PFSK-1 (cell line): ENCODE data around the gene IPO5.

Source experiments
- FOXP2 ChIP-seq: optimal IDR thresholded peaks from 2 replicates; pipeline ENCODE3; 2011; ENCODE audit warnings: borderline replicate concordance, control low read depth, inconsistent platforms; ENCODE audit not compliant: insufficient read depth; ENCODE audit errors: extremely low read length, extremely low read depth
- POLR2AphosphoS5 ChIP-seq: IDR thresholded peaks from 2 replicates; pipeline ENCODE4 v1.6.1; 2012; ENCODE audit warnings: low read depth, mild to moderate bottlenecking, control low read depth, low read length, moderate library complexity
- REST ChIP-seq, 2 experiments: IDR thresholded peaks; 2 replicates each; pipeline versions ENCODE4 v1.6.1 to v1.8.0; 2011 to 2012; ENCODE audit warnings: low read depth in 2 of 2, low read length in 2 of 2, control low read depth in 1 of 2, inconsistent platforms in 1 of 2, mild to moderate bottlenecking in 1 of 2, moderate library complexity in 1 of 2; ENCODE audit not compliant: insufficient read depth in 1 of 2
- SIN3A ChIP-seq: IDR thresholded peaks from 2 replicates; pipeline ENCODE4 v1.6.1; 2012; ENCODE audit warnings: mild to moderate bottlenecking, low read length, moderate library complexity, borderline replicate concordance; ENCODE audit not compliant: insufficient read depth
- TAF1 ChIP-seq: IDR thresholded peaks from 2 replicates; pipeline ENCODE4 v1.6.1; 2012; ENCODE audit warnings: low read length, control low read depth, borderline replicate concordance; ENCODE audit not compliant: insufficient read depth

IPO5 gene

GRCh38 chr13:97976610-97977521 lies 23.4 kb downstream of the IPO5 start:
- no peak for TF ChIP-seq REST (IDR thresholded peaks at IDR 0.05; ENCODE audit: insufficient read depth in 1 of 2, low read depth in 2 of 2, low read length in 2 of 2)
- no peak for TF ChIP-seq SIN3A
- TF ChIP-seq TAF1, result peak; percentile 44; the same call in 1 of the 2 replicates
- no peak for TF ChIP-seq FOXP2

- TF ChIP-seq FOXP2, result no peak
- no peak for TF ChIP-seq TAF1
- no peak for TF ChIP-seq SIN3A
- TF ChIP-seq POLR2AphosphoS5, result no peak
- no peak for TF ChIP-seq REST (IDR thresholded peaks at IDR 0.05; ENCODE audit: insufficient read depth in 1 of 2, low read depth in 2 of 2, low read length in 2 of 2)
Observed at GRCh38 chr13:97977982-97978381, 24.5 kb downstream of the IPO5 start.

GRCh38 chr13:97978651-97979050 lies 25.2 kb downstream of the IPO5 start:
- no peak for TF ChIP-seq REST (IDR thresholded peaks at IDR 0.05; ENCODE audit: insufficient read depth in 1 of 2, low read depth in 2 of 2, low read length in 2 of 2)
- no peak for TF ChIP-seq POLR2AphosphoS5
- no peak for TF ChIP-seq SIN3A
- TF ChIP-seq FOXP2, result no peak
- no peak for TF ChIP-seq TAF1

- no peak for TF ChIP-seq SIN3A
- no peak for TF ChIP-seq FOXP2
- no peak for TF ChIP-seq REST (IDR thresholded peaks at IDR 0.05; ENCODE audit: insufficient read depth in 1 of 2, low read depth in 2 of 2, low read length in 2 of 2)
- TF ChIP-seq TAF1, result no peak
- TF ChIP-seq POLR2AphosphoS5, result no peak
Observed at GRCh38 chr13:97979051-97979450, 25.6 kb downstream of the IPO5 start.

DNA sequence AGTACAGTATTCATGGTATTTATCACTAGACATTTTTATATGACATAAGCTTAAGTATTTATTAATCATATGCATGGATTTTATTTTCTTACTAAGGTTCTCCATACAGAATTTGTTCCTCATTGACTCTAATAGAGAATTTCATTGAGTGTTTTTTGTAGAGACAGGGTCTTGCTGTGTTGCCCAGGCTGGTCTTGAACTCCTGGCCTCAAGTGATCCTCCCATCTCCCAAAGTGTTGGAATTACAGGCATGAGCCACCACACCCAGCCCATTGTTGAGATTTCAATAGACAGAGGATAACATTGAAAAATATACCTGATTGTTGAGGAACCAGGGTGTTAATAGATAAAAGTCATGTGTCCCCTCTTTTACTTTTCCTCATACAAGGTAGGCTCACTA lies 26.1 kb downstream of the IPO5 start:
- no peak for TF ChIP-seq FOXP2
- no peak for TF ChIP-seq REST (IDR thresholded peaks at IDR 0.05; ENCODE audit: insufficient read depth in 1 of 2, low read depth in 2 of 2, low read length in 2 of 2)
- TF ChIP-seq POLR2AphosphoS5, result no peak
- TF ChIP-seq SIN3A, result no peak
- TF ChIP-seq TAF1, result no peak
